ENCODE results near the gene RAMP3. TPM values are rescaled to one million over a fixed set of nuclear protein-coding genes. Genes with fewer than 3 reads are reported as not detected.
A peak's percentile ranks its signal among the peaks of the same experiment; 100 is the strongest.

The RAMP3 gene
- total and polyA plus RNA-seq, 5 experiments from 2014 or later: not detected

- H3K27ac Mint-ChIP-seq: peak overlapping the region in 1 of 10 donors; percentile 7
- DNase-seq (no peak), ATAC-seq (no peak)
- H3K4me3 Mint-ChIP-seq: no peak overlapping the region
- H3K9me3 Mint-ChIP-seq: no peaks in the 10 kb centered on the region
- H3K27me3 Mint-ChIP-seq: peaks cover 3 to 26% (median 14%) of the 10 kb centered on the region in 5 donors
- no peaks in the 10 kb centered on the region for H3K36me3 Mint-ChIP-seq
- POLR2A ChIA-PET: no interaction called here
- peaks cover 0 to 8% (median 2%) of the 10 kb centered on the region in 4 donors for H3K4me1 Mint-ChIP-seq
Observed at GRCh38 chr7:45176886-45177731, 19.5 kb downstream of the RAMP3 start.

GRCh38 chr7:45177801-45178200 lies 20.2 kb downstream of the RAMP3 start:
- Mint-ChIP-seq H3K9me3 (no peaks in the 10 kb centered on the region), H3K36me3 (no peaks in the 10 kb centered on the region), H3K4me3 (no peak overlapping the region), H3K27ac (peak overlapping the region in 1 of 10 donors; percentile 7), H3K4me1 (peaks cover 0 to 5% (median 0%) of the 10 kb centered on the region in 4 donors), H3K27me3 (peaks cover 3 to 26% (median 14%) of the 10 kb centered on the region in 5 donors)
- no peak for DNase-seq
- POLR2A ChIA-PET: no interaction called here
- ATAC-seq: no peak

- Mint-ChIP-seq H3K9me3 (no peaks in the 10 kb centered on the region), H3K4me3 (no peak overlapping the region), H3K27ac (no peak overlapping the region), H3K27me3 (peaks cover 3 to 26% (median 14%) of the 10 kb centered on the region in 5 donors), H3K36me3 (no peaks in the 10 kb centered on the region), H3K4me1 (peaks cover 0 to 2% (median 0%) of the 10 kb centered on the region in 4 donors)
- ATAC-seq (no peak), DNase-seq (no peak)
- POLR2A ChIA-PET: no interaction called here
Observed at GRCh38 chr7:45178241-45179225, 20.9 kb downstream of the RAMP3 start.

GRCh38 chr7:45179666-45180065 lies 22.1 kb downstream of the RAMP3 start:
- Mint-ChIP-seq H3K9me3 (no peaks in the 10 kb centered on the region), H3K27me3 (peaks cover 3 to 26% (median 14%) of the 10 kb centered on the region in 5 donors), H3K36me3 (no peaks in the 10 kb centered on the region), H3K4me3 (no peak overlapping the region), H3K4me1 (peaks cover 0 to 2% (median 0%) of the 10 kb centered on the region in 4 donors), H3K27ac (no peak overlapping the region)
- ATAC-seq: no peak
- POLR2A ChIA-PET: no interaction called here
- no peak for DNase-seq

- Mint-ChIP-seq H3K36me3 (no peaks in the 10 kb centered on the region), H3K27ac (no peak overlapping the region), H3K9me3 (no peaks in the 10 kb centered on the region), H3K4me1 (peaks cover 0 to 2% (median 0%) of the 10 kb centered on the region in 4 donors), H3K4me3 (no peak overlapping the region), H3K27me3 (peaks cover 3 to 26% (median 14%) of the 10 kb centered on the region in 5 donors)
- DNase-seq (peak in 1 of 10 donors; percentile 2), ATAC-seq (no peak)
- POLR2A ChIA-PET: no interaction called here
Observed at GRCh38 chr7:45180084-45180986, 22.7 kb downstream of the RAMP3 start.

- Mint-ChIP-seq H3K4me1 (no peaks in the 10 kb centered on the region), H3K27ac (peak overlapping the region in 1 of 10 donors; percentile 7), H3K4me3 (no peak overlapping the region), H3K36me3 (no peaks in the 10 kb centered on the region), H3K9me3 (no peaks in the 10 kb centered on the region), H3K27me3 (peaks cover 3 to 17% (median 16%) of the 10 kb centered on the region in 5 donors)
- ATAC-seq (no peak), DNase-seq (peak in 1 of 10 donors; percentile 9)
- POLR2A ChIA-PET: no interaction called here
Observed at GRCh38 chr7:45181286-45181960, 23.8 kb downstream of the RAMP3 start.

- Mint-ChIP-seq H3K4me1 (no peaks in the 10 kb centered on the region), H3K9me3 (no peaks in the 10 kb centered on the region), H3K36me3 (no peaks in the 10 kb centered on the region), H3K27ac (no peak overlapping the region), H3K4me3 (no peak overlapping the region), H3K27me3 (peaks cover 3 to 21% (median 16%) of the 10 kb centered on the region in 5 donors)
- POLR2A ChIA-PET: no interaction called here
- ATAC-seq: no peak
- peak in 1 of 10 donors; percentile 9 for DNase-seq
Observed at GRCh38 chr7:45181991-45182855, 24.6 kb downstream of the RAMP3 start.

GRCh38 chr7:45182856-45183710 lies 25.5 kb downstream of the RAMP3 start:
- Mint-ChIP-seq H3K4me1 (no peaks in the 10 kb centered on the region), H3K36me3 (no peaks in the 10 kb centered on the region), H3K4me3 (no peak overlapping the region), H3K9me3 (no peaks in the 10 kb centered on the region), H3K27me3 (peaks cover 3 to 21% (median 16%) of the 10 kb centered on the region in 5 donors), H3K27ac (no peak overlapping the region)
- ATAC-seq: no peak
- peak in 1 of 10 donors; percentile 9 for DNase-seq
- POLR2A ChIA-PET: no interaction called here

GRCh38 chr7:45183711-45184210 lies 26.2 kb downstream of the RAMP3 start:
- H3K27me3 Mint-ChIP-seq: peaks cover 3 to 15% (median 13%) of the 10 kb centered on the region in 5 donors
- DNase-seq (no peak), ATAC-seq (no peak)
- H3K27ac Mint-ChIP-seq: no peak overlapping the region
- H3K4me3 Mint-ChIP-seq: no peak overlapping the region
- H3K9me3 Mint-ChIP-seq: no peaks in the 10 kb centered on the region
- no peaks in the 10 kb centered on the region for H3K36me3 Mint-ChIP-seq
- POLR2A ChIA-PET: interaction anchor here (0.5 kb wide), 1 partner anchor 16 kb away, joined by 3 read pairs; no protein-coding TSS in a partner anchor
- H3K4me1 Mint-ChIP-seq: no peaks in the 10 kb centered on the region

GRCh38 chr7:45184326-45185027 lies 26.9 kb downstream of the RAMP3 start:
- H3K4me3 Mint-ChIP-seq: no peak overlapping the region
- H3K4me1 Mint-ChIP-seq: no peaks in the 10 kb centered on the region
- no peaks in the 10 kb centered on the region for H3K36me3 Mint-ChIP-seq
- POLR2A ChIA-PET: interaction anchor here (0.5 kb wide), 1 partner anchor 16 kb away, joined by 3 read pairs; no protein-coding TSS in a partner anchor
- H3K27ac Mint-ChIP-seq: no peak overlapping the region
- no peak for DNase-seq
- peaks cover 1 to 10% (median 8%) of the 10 kb centered on the region in 5 donors for H3K27me3 Mint-ChIP-seq
- H3K9me3 Mint-ChIP-seq: no peaks in the 10 kb centered on the region
- ATAC-seq: no peak

Data from naive thymus-derived CD8-positive, alpha-beta T cell (primary cell).